DND-41 (cell line): ENCODE measurements around the gene FAM228B.

ENCODE experiments used
- ATAC-seq: fragments of 200-7000 bp; cut with Tn5 transposase; 3 replicates; pipeline ENCODE4 v1.9.1; 2021; ENCODE audit warnings: low read depth; ENCODE audit not compliant: insufficient read depth
- DNase-seq: peaks from one replicate; pipeline ENCODE4 v3.0.0-alpha.2; 2020
- H2AFZ ChIP-seq: 2 replicates; pipeline ENCODE4 v1.6.0; 2012; ENCODE audit warnings: low read depth, low read length
- H3K27ac ChIP-seq: 2 replicates; pipeline ENCODE4 v1.5.1; 2012; ENCODE audit warnings: low read length, inconsistent platforms
- H3K27me3 ChIP-seq: fragments of 200-600 bp; sonication (generic); 2 replicates; pipeline ENCODE4 v1.6.0; 2012; ENCODE audit warnings: low read length, mild to moderate bottlenecking, inconsistent platforms; ENCODE audit not compliant: insufficient read depth, poor library complexity
- H3K36me3 ChIP-seq: 2 replicates; pipeline ENCODE4 v1.5.1; 2012; ENCODE audit warnings: low read length, inconsistent platforms; ENCODE audit not compliant: insufficient read depth
- H3K4me1 ChIP-seq: 2 replicates; pipeline ENCODE4 v1.5.1; 2012; ENCODE audit warnings: mild to moderate bottlenecking, low read length; ENCODE audit not compliant: insufficient read depth
- H3K4me2 ChIP-seq: 2 replicates; pipeline ENCODE4 v1.6.0; 2012; ENCODE audit warnings: mild to moderate bottlenecking, moderate library complexity, low read length, inconsistent platforms; ENCODE audit not compliant: insufficient read depth
- H3K4me3 ChIP-seq, 2 experiments: fragments of 200-600 bp in 1 of 2; shearing (Covaris generic) in 1 of 2; 2 replicates each; pipeline ENCODE4 v1.5.1; 2012 to 2016; ENCODE audit warnings: inconsistent platforms in 2 of 2, low read length in 2 of 2, mild to moderate bottlenecking in 2 of 2, low read depth in 1 of 2, moderate library complexity in 1 of 2
- H3K79me2 ChIP-seq: 2 replicates; pipeline ENCODE4 v1.6.0; 2012; ENCODE audit warnings: low read length, inconsistent platforms; ENCODE audit not compliant: insufficient read depth
- H3K9ac ChIP-seq: 2 replicates; pipeline ENCODE4 v1.6.0; 2012; ENCODE audit warnings: low read depth, mild to moderate bottlenecking, inconsistent platforms, low read length, moderate library complexity
- H3K9me3 ChIP-seq: 2 replicates; pipeline ENCODE4 v1.5.1; 2012; ENCODE audit warnings: low read length, moderate library complexity, mild to moderate bottlenecking, inconsistent platforms; ENCODE audit not compliant: insufficient read depth, severe bottlenecking
- H4K20me1 ChIP-seq: 2 replicates; pipeline ENCODE4 v1.6.0; 2012; ENCODE audit warnings: low read length; ENCODE audit not compliant: insufficient read depth
- CTCF ChIP-seq: IDR thresholded peaks from 2 replicates; pipeline ENCODE4 v1.5.1; 2012; ENCODE audit warnings: borderline replicate concordance, low read length, moderate library complexity, mild to moderate bottlenecking; ENCODE audit not compliant: poor library complexity, severe bottlenecking; ENCODE audit errors: extremely low read depth
- EZH2 ChIP-seq: IDR thresholded peaks from 3 replicates; pipeline ENCODE4 v1.6.1; 2012; ENCODE audit warnings: borderline replicate concordance, low read depth, mild to moderate bottlenecking, moderate library complexity, low read length, inconsistent platforms; ENCODE audit not compliant: severe bottlenecking

FAM228B gene

GRCh38 chr2:24147364-24147763, 24.1 kb downstream of the FAM228B start:
- Histone ChIP-seq H3K79me2 (no peaks in the 10 kb centered on the region), H3K9ac (no peak overlapping the region), H3K27ac (no peak overlapping the region), H3K4me1 (no peaks in the 10 kb centered on the region), H3K9me3 (peaks cover 12% of the 10 kb centered on the region), H4K20me1 (no peaks in the 10 kb centered on the region), H3K4me2 (no peak overlapping the region), H3K27me3 (no peaks in the 10 kb centered on the region), H3K36me3 (no peaks in the 10 kb centered on the region), H3K4me3 (no peak overlapping the region), H2AFZ (no peak overlapping the region)
- TF ChIP-seq EZH2 (no peak), CTCF (no peak)
- DNase-seq (no peak), ATAC-seq (no peak)

- Histone ChIP-seq H3K79me2 (no peaks in the 10 kb centered on the region), H3K36me3 (no peaks in the 10 kb centered on the region), H4K20me1 (no peaks in the 10 kb centered on the region), H3K27ac (no peak overlapping the region), H3K9me3 (peaks cover 7% of the 10 kb centered on the region), H2AFZ (no peak overlapping the region), H3K4me2 (no peak overlapping the region), H3K4me3 (no peak overlapping the region), H3K4me1 (no peaks in the 10 kb centered on the region), H3K9ac (no peak overlapping the region), H3K27me3 (no peaks in the 10 kb centered on the region)
- no peak for TF ChIP-seq EZH2
- no peak for TF ChIP-seq CTCF
- DNase-seq (no peak), ATAC-seq (no peak)
Measured at GRCh38 chr2:24152413-24153197, 29.3 kb downstream of the FAM228B start.

GRCh38 chr2:24153478-24153877, 30.2 kb downstream of the FAM228B start:
- Histone ChIP-seq H3K4me1 (no peaks in the 10 kb centered on the region), H4K20me1 (no peaks in the 10 kb centered on the region)
- TF ChIP-seq CTCF (no peak), EZH2 (no peak)

More at GRCh38 chr2:24153478-24153877, 30.2 kb downstream of the FAM228B start:
- H3K79me2 ChIP-seq = no peaks in the 10 kb centered on the region
- ATAC-seq (no peak), DNase-seq (no peak)
- H3K4me3 ChIP-seq = no peak overlapping the region
- no peak overlapping the region for H3K27ac ChIP-seq
- H3K27me3 ChIP-seq = no peaks in the 10 kb centered on the region
- H2AFZ ChIP-seq = no peak overlapping the region
- no peak overlapping the region for H3K4me2 ChIP-seq
- no peak overlapping the region for H3K9ac ChIP-seq
- no peaks in the 10 kb centered on the region for H3K36me3 ChIP-seq
- no peaks in the 10 kb centered on the region for H3K9me3 ChIP-seq
